Aorta (tissue), 5 donors: ENCODE data around the gene CMSS1. TPM values are rescaled to one million over a fixed set of nuclear protein-coding genes. Genes with fewer than 3 reads are reported as not detected.

Experiments used
- ATAC-seq: fragments of 200-7000 bp; cut with Tn5 transposase; one replicate; pipeline ENCODE4 v1.9.1; 2022; ENCODE audit warnings: moderate library complexity; ENCODE audit not compliant: low FRiP score
- DNase-seq, 2 donors: peaks; one replicate each; pipeline ENCODE4 v3.0.0-alpha.2; 2020
- H3K27ac ChIP-seq, 2 donors: one replicate each; pipeline ENCODE4 v1.5.1; 2013; ENCODE audit warnings: low read length in 2 of 2, mild to moderate bottlenecking in 2 of 2, moderate library complexity in 2 of 2, control low read depth in 1 of 2, inconsistent platforms in 1 of 2, low read depth in 1 of 2
- H3K27me3 ChIP-seq, 2 donors: one replicate each; pipeline ENCODE4 v1.6.1; 2013; ENCODE audit warnings: control low read depth in 1 of 2, low read length in 1 of 2, mild to moderate bottlenecking in 1 of 2, moderate library complexity in 1 of 2; ENCODE audit not compliant: insufficient read depth in 2 of 2, control insufficient read depth in 1 of 2
- H3K36me3 ChIP-seq, 2 donors: one replicate each; pipeline ENCODE4 v1.6.1; 2013; ENCODE audit warnings: control low read depth in 1 of 2, low read length in 1 of 2, mild to moderate bottlenecking in 1 of 2; ENCODE audit not compliant: insufficient read depth in 2 of 2, control insufficient read depth in 1 of 2
- H3K4me1 ChIP-seq, 2 donors: one replicate each; pipeline ENCODE4 v1.6.1; 2013; ENCODE audit warnings: low read length in 2 of 2, control low read depth in 1 of 2, mild to moderate bottlenecking in 1 of 2, moderate library complexity in 1 of 2; ENCODE audit not compliant: insufficient read depth in 2 of 2, control insufficient read depth in 1 of 2
- H3K4me3 ChIP-seq, 2 donors: one replicate each; pipeline ENCODE4 v1.5.1; 2013; ENCODE audit warnings: low read length in 2 of 2, control low read depth in 1 of 2, mild to moderate bottlenecking in 1 of 2
- H3K9me3 ChIP-seq: one replicate; pipeline ENCODE4 v1.6.1; 2013; ENCODE audit warnings: mild to moderate bottlenecking, low read length; ENCODE audit not compliant: control insufficient read depth
- WGBS, 2 donors: extraction: QIAGEN DNeasy Blood & Tissue Kit; methylation state at CpG; one replicate each; pipeline ENCODE4 v1.1.7; 2013; 5-methylcytosine and 5-hydroxymethylcytosine counted together
- intact Hi-C, 2 donors: fragments of 100-400 bp; cut with DNase I; formaldehyde crosslinking; loops; one replicate each; pipeline versions ENCODE4 v1.14.2 to v1.15.0; 2022
- polyA plus RNA-seq, 2 donors: library from polyadenylated mRNA; stranded (reverse); fragments of 200-250 nt; gene quantifications; one replicate each; pipeline ENCODE4 v1.2.3, GENCODE V29; 2013
- total RNA-seq, 2 donors: library from RNA; stranded (reverse); fragmentation: NEBNext Ultra II Directional; extraction: Animal tissue kit (Norgen Biotek cat#: 25700); gene quantifications; one replicate each; pipeline ENCODE4 v1.2.1, GENCODE V29; 2021
- donor health status: healthy with polysubstance abuse.
- donor health status: Bipolar disorder and iron deficiency.
- donor health status: DM: no; HTN: no; CAD: no.
- donor health status: DM: no; HTN: no; CAD: no.
- donor health status: DM: yes; HTN: yes; CAD: no.

CMSS1 gene
- total and polyA plus RNA-seq, 4 donors = 21.3 to 36.3 (median 33.3) TPM

DNA sequence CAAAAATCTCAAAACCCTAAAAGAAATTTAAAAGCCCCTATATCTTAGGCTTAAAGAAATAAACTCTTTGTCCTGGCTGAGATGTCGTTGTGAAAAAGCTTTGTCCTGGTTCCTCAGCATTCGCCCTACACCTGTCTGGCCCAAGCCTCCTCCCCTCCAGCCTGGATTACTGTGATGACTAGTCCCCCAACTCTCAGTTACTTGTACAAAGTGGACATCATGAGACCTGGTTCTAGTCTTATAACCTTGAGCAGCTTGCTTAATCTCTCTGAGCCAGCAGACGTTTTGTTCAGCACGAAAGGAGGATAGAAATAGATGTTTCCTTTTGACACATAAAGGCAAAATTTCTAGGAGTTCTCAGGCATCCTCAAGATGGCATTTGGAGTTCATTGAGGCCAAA lies 245.0 kb downstream of the CMSS1 start:
- H3K27ac ChIP-seq = no peak overlapping the region
- intact Hi-C loops = no loop called here
- 52 to 54% methylated on average over 4 of the region's 4 CpGs for WGBS, 2 donors
- no peak overlapping the region for H3K4me3 ChIP-seq
- no peaks in the 10 kb centered on the region for H3K27me3 ChIP-seq
- H3K9me3 ChIP-seq = no peaks in the 10 kb centered on the region
- H3K4me1 ChIP-seq = peaks cover 6 to 22% of the 10 kb centered on the region in 2 donors
- ATAC-seq (no peak), DNase-seq (no peak)
- no peaks in the 10 kb centered on the region for H3K36me3 ChIP-seq

DNA sequence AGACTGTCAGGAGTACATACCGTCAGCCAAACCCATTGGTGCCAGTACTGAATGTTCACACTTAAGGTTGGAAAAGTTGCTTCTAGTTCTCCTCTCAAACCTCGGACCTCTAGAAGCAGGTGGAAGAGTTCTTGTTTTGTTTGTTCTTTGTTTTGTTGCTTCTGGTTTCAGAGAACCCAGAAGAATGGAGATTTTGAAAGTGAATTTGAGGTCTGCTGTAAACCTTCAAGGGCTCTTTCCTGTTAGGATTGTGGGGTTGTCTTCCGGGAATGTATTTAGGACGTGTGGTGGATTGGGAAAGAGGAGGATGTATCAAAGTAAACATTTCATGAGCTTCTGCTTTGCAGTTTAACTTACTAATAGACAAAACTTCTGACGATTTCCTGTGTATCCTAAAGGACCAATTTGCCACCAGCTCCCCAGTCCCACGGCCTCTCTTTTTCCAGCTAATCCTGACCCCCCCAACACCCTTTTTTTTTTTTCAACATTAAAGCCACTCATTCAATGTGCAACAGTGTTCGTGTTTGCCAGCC lies 246.3 kb downstream of the CMSS1 start:
- no peak for DNase-seq
- H3K4me3 ChIP-seq = no peak overlapping the region
- intact Hi-C loops = no loop called here
- WGBS, 2 donors = 36 to 40% methylated on average over 7 of the region's 7 CpGs
- H3K27ac ChIP-seq = no peak overlapping the region
- no peaks in the 10 kb centered on the region for H3K27me3 ChIP-seq
- no peaks in the 10 kb centered on the region for H3K9me3 ChIP-seq
- peaks cover 1 to 17% of the 10 kb centered on the region in 2 donors for H3K4me1 ChIP-seq
- no peak for ATAC-seq
- no peaks in the 10 kb centered on the region for H3K36me3 ChIP-seq

DNA sequence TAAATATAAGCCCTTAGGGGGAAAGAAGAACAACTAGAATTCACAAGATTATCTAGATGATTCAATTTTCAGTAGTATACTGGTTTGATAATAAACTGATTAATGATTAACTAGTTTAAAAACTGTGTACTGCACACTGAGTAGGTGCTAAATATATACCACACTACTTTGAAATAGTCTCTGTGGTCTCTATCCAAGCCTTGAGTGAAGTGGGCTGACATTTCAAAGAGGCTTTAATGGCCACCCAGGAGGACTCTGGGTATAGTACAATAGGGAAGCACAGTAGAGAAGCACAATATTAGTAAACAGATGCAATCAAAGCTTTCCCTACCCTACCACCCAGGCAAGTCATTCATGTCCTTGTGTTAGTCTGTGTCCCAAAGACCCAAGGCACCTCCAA lies 249.9 kb downstream of the CMSS1 start:
- intact Hi-C loops = no loop called here
- DNase-seq (no peak), ATAC-seq (no peak)
- H3K36me3 ChIP-seq = no peaks in the 10 kb centered on the region
- no peak overlapping the region for H3K4me3 ChIP-seq
- H3K4me1 ChIP-seq = peaks cover 4 to 5% of the 10 kb centered on the region in 2 donors
- H3K27ac ChIP-seq = no peak overlapping the region
- H3K9me3 ChIP-seq = no peaks in the 10 kb centered on the region
- H3K27me3 ChIP-seq = no peaks in the 10 kb centered on the region

DNA sequence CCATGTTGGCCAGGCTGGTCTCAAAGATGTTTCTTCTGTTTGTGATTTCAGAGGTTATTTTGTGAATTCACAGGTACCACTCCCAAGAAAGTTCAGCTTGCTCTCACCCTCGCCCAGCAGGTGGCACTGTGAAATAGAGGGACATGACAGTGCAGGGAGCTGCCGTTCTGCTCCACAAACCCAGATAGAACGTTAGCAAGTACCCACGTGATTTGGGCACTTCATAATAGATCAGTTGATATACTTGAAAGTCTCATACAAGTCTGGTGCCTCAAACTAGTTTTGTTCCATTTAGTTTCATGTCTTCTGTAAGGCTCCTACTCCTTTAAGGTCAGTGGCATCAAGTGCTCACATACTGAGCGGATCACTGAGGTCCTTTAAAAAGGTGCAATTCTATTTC lies 251.2 kb downstream of the CMSS1 start:
- no peak overlapping the region for H3K4me3 ChIP-seq
- peak; percentile 90 to 93 for DNase-seq
- peaks cover 2 to 4% of the 10 kb centered on the region in 2 donors for H3K4me1 ChIP-seq
- intact Hi-C loops = loop anchor here (1.0 to 2.0 kb wide), 2 partner anchors 185 to 186 kb away; no protein-coding TSS in a partner anchor
- 4 to 7% methylated on average over 5 of the region's 5 CpGs for WGBS, 2 donors
- H3K27ac ChIP-seq = peak overlapping the region; percentile 97 to 99
- ATAC-seq = peak; percentile 91
- no peaks in the 10 kb centered on the region for H3K9me3 ChIP-seq
- H3K27me3 ChIP-seq = no peaks in the 10 kb centered on the region
- no peaks in the 10 kb centered on the region for H3K36me3 ChIP-seq

DNA sequence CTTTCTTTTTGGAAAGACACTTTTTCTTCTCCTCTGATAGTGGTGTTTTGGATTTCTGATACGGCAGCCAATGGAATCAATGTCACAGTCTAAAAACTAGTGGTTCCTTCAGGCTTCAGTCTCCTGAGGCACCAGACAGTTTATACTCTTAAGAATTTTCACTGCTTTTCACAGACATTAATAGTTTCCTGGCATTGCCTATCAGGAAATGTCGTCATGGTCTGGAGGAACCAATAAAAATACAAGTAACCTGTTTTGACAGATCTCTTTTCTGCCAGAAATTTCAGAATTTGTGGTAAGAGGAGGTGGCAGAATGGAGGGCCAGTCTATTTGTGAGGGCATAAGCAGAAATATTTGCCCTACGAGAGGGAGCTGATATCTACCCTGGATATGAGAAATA lies 251.8 kb downstream of the CMSS1 start:
- no peak for DNase-seq
- intact Hi-C loops = loop anchor here in 1 of 2 donors (2.0 kb wide), 1 partner anchor 185 kb away; no protein-coding TSS in a partner anchor
- Histone ChIP-seq H3K4me1 (peaks cover 0 to 4% of the 10 kb centered on the region in 2 donors), H3K9me3 (no peaks in the 10 kb centered on the region), H3K27ac (peak overlapping the region; percentile 97 to 99), H3K4me3 (no peak overlapping the region), H3K36me3 (no peaks in the 10 kb centered on the region), H3K27me3 (no peaks in the 10 kb centered on the region)
- peak; percentile 83 for ATAC-seq
- 1 to 4% methylated on average over 3 of the region's 3 CpGs for WGBS, 2 donors

DNA sequence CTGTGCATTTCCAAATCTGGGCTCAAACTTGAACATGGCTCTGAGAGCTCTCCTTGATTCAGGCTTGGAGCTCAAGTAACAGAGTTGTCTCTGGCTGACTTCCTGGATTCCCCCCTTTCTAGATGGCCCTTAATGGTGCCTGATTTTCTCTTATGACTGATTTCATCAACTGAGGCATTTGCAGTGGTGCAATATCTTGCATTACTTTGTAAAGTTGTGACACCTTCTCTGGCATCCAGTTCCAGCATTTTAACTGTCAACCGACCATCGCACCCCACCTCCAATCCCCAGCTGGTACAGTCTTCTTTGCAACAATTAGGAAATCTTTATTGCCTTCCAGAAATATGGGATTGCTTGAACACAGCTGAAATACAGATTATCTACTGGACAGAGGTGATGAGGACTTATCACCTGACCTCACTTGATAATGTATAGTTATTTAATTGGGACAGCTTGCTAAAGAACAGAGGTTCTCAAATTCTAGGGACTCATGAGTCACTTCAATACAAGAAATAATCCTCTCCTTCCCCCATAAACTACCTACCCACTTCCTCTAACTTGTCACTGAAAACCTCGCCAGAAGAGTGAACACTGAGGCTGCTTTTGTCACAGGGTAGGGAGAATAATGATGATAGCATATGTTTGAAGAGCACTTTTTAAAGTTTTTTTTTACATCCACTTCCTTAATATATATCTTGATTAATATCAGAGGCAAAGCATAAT lies 254.8 kb downstream of the CMSS1 start:
- no peak for ATAC-seq
- 88 to 93% methylated on average over 3 of the region's 3 CpGs for WGBS, 2 donors
- peaks cover 9% of the 10 kb centered on the region in 2 donors for H3K4me1 ChIP-seq
- intact Hi-C loops = loop anchor here in 1 of 2 donors (5.0 kb wide), 1 partner anchor 90 kb away; no protein-coding TSS in a partner anchor
- no peaks in the 10 kb centered on the region for H3K27me3 ChIP-seq
- no peaks in the 10 kb centered on the region for H3K9me3 ChIP-seq
- H3K27ac ChIP-seq = peak overlapping the region; percentile 72 to 76
- no peak overlapping the region for H3K4me3 ChIP-seq
- no peak for DNase-seq
- no peaks in the 10 kb centered on the region for H3K36me3 ChIP-seq

DNA sequence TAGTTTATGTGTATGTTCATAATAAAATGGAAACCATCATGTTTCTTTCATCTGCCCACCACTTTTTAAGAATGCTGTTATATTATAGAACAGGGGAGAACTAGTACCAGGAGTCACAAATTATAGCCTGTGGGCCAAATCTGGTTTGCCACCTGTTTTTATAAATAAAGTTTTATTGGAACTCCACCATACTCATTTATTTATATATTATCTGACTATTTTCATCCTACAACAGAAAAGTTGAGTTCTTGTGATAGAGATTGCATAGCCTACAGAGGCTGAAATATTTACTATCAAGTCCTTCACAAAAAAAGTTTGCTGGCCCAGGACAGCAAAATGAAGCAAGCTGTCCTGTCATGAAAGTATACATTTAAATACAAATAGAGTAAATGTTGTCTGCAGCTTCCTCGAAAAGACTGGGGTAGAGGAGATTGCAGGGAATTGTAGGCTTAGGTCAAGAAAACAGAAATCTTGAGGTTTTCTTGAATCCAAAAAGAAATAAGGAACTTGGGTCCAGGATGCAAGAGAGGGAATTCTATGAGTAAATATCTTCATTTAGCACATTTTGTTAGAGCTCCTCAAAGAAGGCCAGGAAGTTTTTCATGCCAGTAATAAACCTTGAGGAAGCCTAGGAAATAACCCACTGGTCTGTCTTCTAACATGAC lies 255.5 kb downstream of the CMSS1 start:
- no peak overlapping the region for H3K4me3 ChIP-seq
- H3K27ac ChIP-seq = peak overlapping the region; percentile 20 to 57
- ATAC-seq (no peak), DNase-seq (no peak)
- peaks cover 9% of the 10 kb centered on the region in 2 donors for H3K4me1 ChIP-seq
- intact Hi-C loops = loop anchor here in 1 of 2 donors (5.0 kb wide), 1 partner anchor 89 kb away; no protein-coding TSS in a partner anchor
- H3K27me3 ChIP-seq = no peaks in the 10 kb centered on the region
- 85 to 88% methylated on average over 1 of the region's 1 CpG for WGBS, 2 donors
- no peaks in the 10 kb centered on the region for H3K36me3 ChIP-seq
- H3K9me3 ChIP-seq = no peaks in the 10 kb centered on the region

DNA sequence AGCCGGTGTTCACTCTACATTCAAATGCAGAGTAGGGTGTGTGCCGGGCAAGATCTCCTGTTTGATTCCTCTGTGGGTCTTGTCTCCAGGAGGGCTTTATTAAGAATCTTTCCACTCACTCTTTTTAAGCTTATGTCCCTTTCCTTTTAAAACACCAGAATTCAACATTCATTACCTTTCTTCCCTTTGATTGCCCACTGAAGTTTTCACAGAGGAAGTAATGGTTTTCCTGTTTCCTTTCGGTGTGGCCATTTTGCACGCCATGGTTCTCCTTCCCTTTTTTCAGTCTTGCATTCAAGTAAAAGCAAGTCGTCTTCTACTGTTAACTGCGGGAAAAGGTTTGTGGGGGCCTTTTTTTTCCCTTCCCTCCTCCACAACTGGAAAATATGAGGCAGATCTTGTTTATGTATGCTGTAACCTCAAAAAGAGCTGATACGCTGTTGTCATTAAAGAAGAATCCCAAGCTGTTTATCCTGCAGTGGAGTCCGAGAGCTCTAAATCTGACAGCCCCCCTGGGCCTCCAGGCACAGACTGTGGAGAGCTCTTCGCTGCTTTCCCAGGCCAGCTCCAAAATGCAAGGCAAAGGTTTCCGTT lies 256.1 kb downstream of the CMSS1 start:
- peak overlapping the region; percentile 20 to 57 for H3K27ac ChIP-seq
- no peak for DNase-seq
- intact Hi-C loops = loop anchor here in 1 of 2 donors (5.0 kb wide), 1 partner anchor 88 kb away; no protein-coding TSS in a partner anchor
- no peak overlapping the region for H3K4me3 ChIP-seq
- H3K4me1 ChIP-seq = peaks cover 9% of the 10 kb centered on the region in 2 donors
- H3K27me3 ChIP-seq = no peaks in the 10 kb centered on the region
- 60 to 66% methylated on average over 10 of the region's 10 CpGs for WGBS, 2 donors
- H3K36me3 ChIP-seq = no peaks in the 10 kb centered on the region
- peak; percentile 47 for ATAC-seq
- H3K9me3 ChIP-seq = no peaks in the 10 kb centered on the region
